Central memory CD8-positive, alpha-beta T cell (primary cell): ENCODE results near the gene ACTC1.
"Not testable (repeated sequence)": the region's sequence is repeated elsewhere in the genome, so short reads cannot be mapped to it uniquely, and the experiment has no call there.

ENCODE experiments used
- ATAC-seq: fragments of 150-1000 bp; cut with Tn5 transposase; replicated peaks from 2 replicates; pipeline ENCODE4 v1.10.0; 2022; ENCODE audit warnings: mild to moderate bottlenecking, moderate FRiP score, moderate number of reproducible peaks; ENCODE audit not compliant: poor library complexity, severe bottlenecking; ENCODE audit errors: extremely low read depth
- DNase-seq, 2 donors: peaks; one replicate each; pipeline ENCODE4 v3.0.0; 2021; ENCODE audit warnings: low spot score in 2 of 2
- H3K27ac Mint-ChIP-seq: one replicate; pipeline ENCODE4 v1.8.0; 2022; ENCODE audit warnings: low read depth, mild to moderate bottlenecking, moderate library complexity, mixed read lengths
- H3K27me3 Mint-ChIP-seq: one replicate; pipeline ENCODE4 v1.8.0; 2022; ENCODE audit warnings: mixed read lengths
- H3K36me3 Mint-ChIP-seq: one replicate; pipeline ENCODE4 v1.8.0; 2022; ENCODE audit warnings: mild to moderate bottlenecking, moderate library complexity, mixed read lengths; ENCODE audit not compliant: insufficient read depth
- H3K4me1 Mint-ChIP-seq: one replicate; pipeline ENCODE4 v1.8.0; 2022; ENCODE audit warnings: mixed read lengths
- H3K4me3 Mint-ChIP-seq: one replicate; pipeline ENCODE4 v1.8.0; 2022; ENCODE audit warnings: mild to moderate bottlenecking, moderate library complexity, mixed read lengths
- H3K9me3 Mint-ChIP-seq: one replicate; pipeline ENCODE4 v1.8.0; 2022; ENCODE audit warnings: mixed read lengths

ACTC1 gene

GRCh38 chr15:34795267-34796081 lies at the start of gene ACTC1:
Gene ACTC1 (minus strand): TSS chr15:34795549. CDS start chr15:34794808, 741 bp downstream.
- Mint-ChIP-seq H3K27me3 (peaks cover 92% of the 10 kb centered on the region), H3K36me3 (no peaks in the 10 kb centered on the region), H3K27ac (no peak within 1 kb of the TSS), H3K4me3 (no peak within 1 kb of the TSS), H3K9me3 (no peaks in the 10 kb centered on the region), H3K4me1 (no peaks in the 10 kb centered on the region)
- ATAC-seq (no peak), DNase-seq (no peak)

GRCh38 chr15:34841262-34841725 lies 45.9 kb upstream of the ACTC1 start:
- Mint-ChIP-seq H3K27me3 (no peaks in the 10 kb centered on the region), H3K4me3 (no peak overlapping the region), H3K27ac (no peak overlapping the region), H3K36me3 (peaks cover 2% of the 10 kb centered on the region), H3K9me3 (no peaks in the 10 kb centered on the region), H3K4me1 (no peaks in the 10 kb centered on the region)
- no peak for DNase-seq
- ATAC-seq = no peak

GRCh38 chr15:34838282-34838681 lies 42.9 kb upstream of the ACTC1 start:
- H3K4me1 Mint-ChIP-seq = no peaks in the 10 kb centered on the region
- peaks cover 2% of the 10 kb centered on the region for H3K36me3 Mint-ChIP-seq
- H3K27me3 Mint-ChIP-seq = peaks cover 20% of the 10 kb centered on the region
- no peak overlapping the region for H3K4me3 Mint-ChIP-seq
- ATAC-seq (no peak), DNase-seq (no peak)
- H3K9me3 Mint-ChIP-seq = peaks cover 6% of the 10 kb centered on the region
- H3K27ac Mint-ChIP-seq = no peak overlapping the region

- Mint-ChIP-seq H3K4me3 (no peak overlapping the region), H3K9me3 (peaks cover 6% of the 10 kb centered on the region), H3K4me1 (no peaks in the 10 kb centered on the region), H3K27me3 (peaks cover 20% of the 10 kb centered on the region), H3K27ac (no peak overlapping the region), H3K36me3 (peaks cover 2% of the 10 kb centered on the region)
- DNase-seq (no peak), ATAC-seq (no peak)
These were observed 42.1 kb upstream of the ACTC1 start for GRCh38 chr15:34837246-34838016.

- H3K9me3 Mint-ChIP-seq = no peaks in the 10 kb centered on the region
- no peak for DNase-seq
- H3K36me3 Mint-ChIP-seq = no peaks in the 10 kb centered on the region
- no peak for ATAC-seq
- H3K27ac Mint-ChIP-seq = no peak overlapping the region
- no peaks in the 10 kb centered on the region for H3K4me1 Mint-ChIP-seq
- peaks cover 21% of the 10 kb centered on the region for H3K27me3 Mint-ChIP-seq
- H3K4me3 Mint-ChIP-seq = no peak overlapping the region
These were observed 33.0 kb upstream of the ACTC1 start for GRCh38 chr15:34828145-34828911.

- Mint-ChIP-seq H3K27me3 (peaks cover 68% of the 10 kb centered on the region), H3K4me3 (no peak overlapping the region), H3K36me3 (no peaks in the 10 kb centered on the region), H3K4me1 (no peaks in the 10 kb centered on the region), H3K27ac (no peak overlapping the region), H3K9me3 (no peaks in the 10 kb centered on the region)
- no peak for DNase-seq
- ATAC-seq = no peak
These were observed 26.5 kb upstream of the ACTC1 start for GRCh38 chr15:34821831-34822230.

- H3K9me3 Mint-ChIP-seq = no peaks in the 10 kb centered on the region
- no peak overlapping the region for H3K4me3 Mint-ChIP-seq
- H3K4me1 Mint-ChIP-seq = no peaks in the 10 kb centered on the region
- peaks cover 69% of the 10 kb centered on the region for H3K27me3 Mint-ChIP-seq
- H3K27ac Mint-ChIP-seq = no peak overlapping the region
- H3K36me3 Mint-ChIP-seq = no peaks in the 10 kb centered on the region
- ATAC-seq (no peak), DNase-seq (no peak)
These were observed 24.8 kb upstream of the ACTC1 start for GRCh38 chr15:34820110-34820509.

GRCh38 chr15:34818526-34818925 lies 23.2 kb upstream of the ACTC1 start:
- Mint-ChIP-seq H3K27me3 (peaks cover 76% of the 10 kb centered on the region), H3K9me3 (no peaks in the 10 kb centered on the region), H3K4me3 (no peak overlapping the region), H3K4me1 (no peaks in the 10 kb centered on the region), H3K27ac (no peak overlapping the region), H3K36me3 (no peaks in the 10 kb centered on the region)
- DNase-seq = no peak
- no peak for ATAC-seq

- DNase-seq = no peak
- Mint-ChIP-seq H3K27me3 (peaks cover 67% of the 10 kb centered on the region), H3K9me3 (no peaks in the 10 kb centered on the region), H3K27ac (no peak overlapping the region), H3K36me3 (no peaks in the 10 kb centered on the region), H3K4me1 (no peaks in the 10 kb centered on the region), H3K4me3 (no peak overlapping the region)
- ATAC-seq = no peak
These were observed 20.5 kb upstream of the ACTC1 start for GRCh38 chr15:34815836-34816235.

GRCh38 chr15:34813446-34814190 lies 18.3 kb upstream of the ACTC1 start:
- no peaks in the 10 kb centered on the region for H3K36me3 Mint-ChIP-seq
- no peak for ATAC-seq
- peaks cover 61% of the 10 kb centered on the region for H3K27me3 Mint-ChIP-seq
- H3K4me1 Mint-ChIP-seq = no peaks in the 10 kb centered on the region
- DNase-seq = no peak
- no peak overlapping the region for H3K27ac Mint-ChIP-seq
- H3K4me3 Mint-ChIP-seq = no peak overlapping the region
- no peaks in the 10 kb centered on the region for H3K9me3 Mint-ChIP-seq

GRCh38 chr15:34812868-34813365 lies 17.6 kb upstream of the ACTC1 start:
- H3K36me3 Mint-ChIP-seq, H3K9me3 Mint-ChIP-seq, H3K27ac Mint-ChIP-seq, DNase-seq, H3K4me1 Mint-ChIP-seq, H3K4me3 Mint-ChIP-seq, ATAC-seq: not testable (repeated sequence)
- H3K27me3 Mint-ChIP-seq = peaks cover 60% of the 10 kb centered on the region

- Mint-ChIP-seq H3K9me3 (no peaks in the 10 kb centered on the region), H3K4me1 (no peaks in the 10 kb centered on the region), H3K4me3 (no peak overlapping the region), H3K27ac (no peak overlapping the region), H3K27me3 (peaks cover 62% of the 10 kb centered on the region), H3K36me3 (no peaks in the 10 kb centered on the region)
- ATAC-seq (no peak), DNase-seq (no peak)
These were observed 17.0 kb upstream of the ACTC1 start for GRCh38 chr15:34812369-34812768.
